Calu3 (cell line): ENCODE measurements around the gene AHNAK. TPM values are rescaled to one million over a fixed set of nuclear protein-coding genes. Genes with fewer than 3 reads are reported as not detected.

Source experiments
- BruUV-seq: library from RNA; stranded (reverse); fragments of 400-500 nt; replicated peaks from 2 replicates; lab custom pipeline; 2021; lab: Mats Ljungman, UMichigan
- CTCF ChIA-PET: fragments of 300-600 bp; sonication (Branson Sonifier 250); formaldehyde crosslinking; loops from one replicate; lab custom pipeline; 2022; ENCODE audit warnings: antibody characterized with exemption; lab: Charles Lee
- DNase-seq: peaks from one replicate; pipeline ENCODE4 v3.0.0; 2022
- H3K27ac Mint-ChIP-seq: one replicate; pipeline ENCODE4 v1.8.0; 2022; ENCODE audit warnings: mixed read lengths; ENCODE audit not compliant: unreplicated experiment
- H3K27me3 Mint-ChIP-seq: one replicate; pipeline ENCODE4 v1.8.0; 2022; ENCODE audit warnings: mixed read lengths; ENCODE audit not compliant: unreplicated experiment
- H3K36me3 Mint-ChIP-seq: one replicate; pipeline ENCODE4 v1.8.0; 2022; ENCODE audit warnings: mild to moderate bottlenecking, moderate library complexity, mixed read lengths; ENCODE audit not compliant: insufficient read depth, unreplicated experiment
- H3K4me1 Mint-ChIP-seq: one replicate; pipeline ENCODE4 v1.8.0; 2022; ENCODE audit warnings: mild to moderate bottlenecking, low read depth, mixed read lengths; ENCODE audit not compliant: unreplicated experiment
- H3K4me3 Mint-ChIP-seq: one replicate; pipeline ENCODE4 v1.8.0; 2022; ENCODE audit warnings: mild to moderate bottlenecking, low read depth, moderate library complexity, mixed read lengths; ENCODE audit not compliant: unreplicated experiment
- H3K9me3 Mint-ChIP-seq: one replicate; pipeline ENCODE4 v1.8.0; 2022; ENCODE audit warnings: low read depth, mixed read lengths; ENCODE audit not compliant: unreplicated experiment
- CTCF ChIP-seq: fragments of 200-600 bp; IDR thresholded peaks from one replicate; pipeline ENCODE4 v1.8.0; 2022; ENCODE audit warnings: antibody characterized with exemption; ENCODE audit not compliant: unreplicated experiment
- intact Hi-C: fragments of 100-400 bp; cut with micrococcal nuclease; formaldehyde crosslinking; loops from one replicate; pipeline ENCODE4 v1.10.0; 2022; ENCODE audit not compliant: unreplicated experiment
- total RNA-seq: library from RNA; stranded (reverse); gene quantifications from 2 replicates; pipeline ENCODE4 v1.2.3, GENCODE V29; 2022

Gene AHNAK
- total RNA-seq, 1 experiment from 2014 or later = 246 TPM

GRCh38 chr11:62545437-62546243 is 966 bp downstream of the AHNAK start:
- Mint-ChIP-seq H3K4me3 (peak overlapping the region; percentile 100), H3K27me3 (no peaks in the 10 kb centered on the region)

GRCh38 chr11:62544581-62545436 is 1.8 kb downstream of the AHNAK start:
- TF ChIP-seq CTCF = no peak
- Mint-ChIP-seq H3K27ac (peak overlapping the region; percentile 97), H3K9me3 (no peaks in the 10 kb centered on the region), H3K4me1 (peaks cover 51% of the 10 kb centered on the region), H3K4me3 (peak overlapping the region; percentile 100), H3K36me3 (peaks cover 81% of the 10 kb centered on the region), H3K27me3 (no peaks in the 10 kb centered on the region)
- DNase-seq = peak; percentile 62
- CTCF ChIA-PET = interaction anchor here (0.9 to 6.8 kb wide), 9 partner anchors 9 to 150 kb away, joined by 3 to 86 read pairs (median 4); partner anchors contain the start of gene MTA2
- intact Hi-C loops = loop anchor here (2.0 to 5.0 kb wide), 2 partner anchors 48 to 153 kb away; no protein-coding TSS in a partner anchor
- no TSS peak for BruUV-seq

More at GRCh38 chr11:62545437-62546243, 966 bp downstream of the AHNAK start:
- no TSS peak for BruUV-seq
- H3K36me3 Mint-ChIP-seq = peaks cover 81% of the 10 kb centered on the region
- TF ChIP-seq CTCF = no peak
- intact Hi-C loops = loop anchor here (2.0 kb wide), 2 partner anchors 15 to 49 kb away; no protein-coding TSS in a partner anchor
- H3K9me3 Mint-ChIP-seq = no peaks in the 10 kb centered on the region
- H3K4me1 Mint-ChIP-seq = peaks cover 48% of the 10 kb centered on the region
- DNase-seq = peak; percentile 96
- CTCF ChIA-PET = interaction anchor here (0.9 to 6.8 kb wide), 7 partner anchors 12 to 121 kb away, joined by 3 to 86 read pairs (median 4); partner anchors contain the start of gene MTA2
- H3K27ac Mint-ChIP-seq = peak overlapping the region; percentile 97

GRCh38 chr11:62543680-62544444 is 2.7 kb downstream of the AHNAK start:
- Mint-ChIP-seq H3K27ac (peak overlapping the region; percentile 97), H3K27me3 (no peaks in the 10 kb centered on the region), H3K36me3 (peaks cover 82% of the 10 kb centered on the region), H3K9me3 (no peaks in the 10 kb centered on the region), H3K4me3 (peak overlapping the region; percentile 100), H3K4me1 (peaks cover 51% of the 10 kb centered on the region)
- intact Hi-C loops = loop anchor here (2.0 to 5.0 kb wide), 3 partner anchors 47 to 152 kb away; no protein-coding TSS in a partner anchor
- no TSS peak for BruUV-seq
- DNase-seq = no peak
- no peak for TF ChIP-seq CTCF
- CTCF ChIA-PET = interaction anchor here (1.0 to 6.8 kb wide), 15 partner anchors 10 to 149 kb away, joined by 3 to 86 read pairs (median 7); partner anchors contain the start of gene EEF1G
